Measurements from ENCODE around the gene CTBP2. TPM values are rescaled to one million over a fixed set of nuclear protein-coding genes. Genes with fewer than 3 reads are reported as not detected.
A peak's percentile ranks its signal among the peaks of the same experiment; 100 is the strongest.

CTBP2 gene
- total RNA-seq, 1 experiment from 2014 or later, result 212 TPM

- Histone ChIP-seq H3K9ac (ENCODE audit: extremely low read depth, insufficient read length, low read length) (no peak overlapping the region), H4K20me1 (ENCODE audit: control insufficient read depth, insufficient read depth, insufficient read length) (no peaks in the 10 kb centered on the region), H3K4ac (ENCODE audit: low read depth, low read length) (no peak overlapping the region), H3K79me2 (ENCODE audit: insufficient read depth, low read length) (peaks cover 58% of the 10 kb centered on the region; the same call in 1 of the 2 replicates), H3K4me2 (ENCODE audit: insufficient read depth, insufficient read length, low read length) (no peak overlapping the region), H4K8ac (replicated peaks; ENCODE audit: insufficient read length, low read depth, low read length) (no peak overlapping the region), H2BK120ac (ENCODE audit: low read depth, low read length, poor library complexity, severe bottlenecking) (no peak overlapping the region), H2BK20ac (ENCODE audit: low read depth, low read length, poor library complexity, severe bottlenecking) (no peak overlapping the region), H2BK5ac (ENCODE audit: insufficient read length, low read length) (no peak overlapping the region), H3K27me3 (ENCODE audit: insufficient read depth, low read length) (no peaks in the 10 kb centered on the region), H3T11ph (ENCODE audit: low read length) (no peak overlapping the region), H3K9me3 (ENCODE audit: control insufficient read depth, low read depth, low read length) (no peaks in the 10 kb centered on the region), H3K56ac (ENCODE audit: insufficient read length, low read depth, low read length) (no peak overlapping the region), H3K14ac (ENCODE audit: insufficient read depth, low read length) (no peak overlapping the region; the same call in 1 of the 2 replicates), H2AK5ac (ENCODE audit: insufficient read length, low read length) (no peak overlapping the region), H4K91ac (ENCODE audit: insufficient read length, low read depth, low read length) (no peak overlapping the region), H2BK12ac (ENCODE audit: insufficient read length, low read depth, low read length) (no peak overlapping the region), H3K23ac (ENCODE audit: insufficient read length, low read depth, low read length) (no peak overlapping the region), H2BK15ac (ENCODE audit: low read depth, low read length) (no peak overlapping the region), H3K27ac (ENCODE audit: insufficient read length, low read depth, low read length) (no peak overlapping the region), H3K18ac (ENCODE audit: insufficient read length, low read depth, low read length) (no peak overlapping the region), H4K5ac (ENCODE audit: insufficient read length, low read depth, low read length) (no peak overlapping the region), H3K23me2 (ENCODE audit: insufficient read length, low read depth, low read length, poor library complexity, severe bottlenecking) (no peaks in the 10 kb centered on the region), H2AFZ (ENCODE audit: low read length) (no peak overlapping the region), H3K4me1 (ENCODE audit: insufficient read depth, low read length) (peaks cover 4% of the 10 kb centered on the region; the same call in 1 of the 2 replicates), H3K79me1 (ENCODE audit: insufficient read depth, low read depth, low read length, poor library complexity, severe bottlenecking) (peaks cover 12% of the 10 kb centered on the region)
- peaks cover 19 to 20% of the 10 kb centered on the region in 2 experiments for H3K9me3 Mint-ChIP-seq
- H3K4me3 Mint-ChIP-seq, result no peak overlapping the region
- no peak for DNase-seq
- peaks cover 18 to 34% of the 10 kb centered on the region in 2 experiments for H3K4me1 Mint-ChIP-seq
- peaks cover 4% of the 10 kb centered on the region for H3K27me3 Mint-ChIP-seq (ENCODE audit: low read depth)
- 0 out of 7 replicates have a peak overlapping the region, but pooled peaks of 1 of the 3 experiments have one; percentile 84 for H3K27ac Mint-ChIP-seq
- peaks cover 69 to 83% (median 81%) of the 10 kb centered on the region in 3 experiments for H3K36me3 Mint-ChIP-seq (ENCODE audit: insufficient read depth in 1 of 3, low read depth in 3 of 3)
- no peak for TF ChIP-seq CTCF (conservative IDR thresholded peaks at IDR 0.05)
- WGBS (ENCODE audit: extremely low coverage, insufficient read length, low lambda C conversion rate), result no CpG with 5 or more reads among the region's 21 CpGs
Observed at GRCh38 chr10:125023255-125023654, 137.1 kb downstream of the CTBP2 start.
